K562 (cell line): ENCODE data around the gene ASB2. TPM values are rescaled to one million over a fixed set of nuclear protein-coding genes. Genes with fewer than 3 reads are reported as not detected.
A peak's percentile ranks its signal among the peaks of the same experiment; 100 is the strongest.

Experiments
- ATAC-seq: fragments of 200-7000 bp; cut with Tn5 transposase; 3 replicates; pipeline ENCODE4 v1.9.1; 2020; ENCODE audit warnings: moderate library complexity
- BruUV-seq: library from RNA; stranded (reverse); fragments of 400-500 nt; replicated peaks from 2 replicates; lab custom pipeline; 2021; lab: Mats Ljungman, UMichigan
- CTCF ChIA-PET: fragments of 300-600 bp; formaldehyde crosslinking; extraction: SDS; loops from one replicate; lab custom pipeline; 2021; ENCODE audit warnings: low intra/inter-chr PET ratio; lab: Yijun Ruan, JAX
- POLR2A ChIA-PET: fragments of 300-600, 350-650 bp; sonication (Branson Sonifier 250); formaldehyde crosslinking; extraction: SDS; loops from one replicate; lab custom pipeline; 2021; ENCODE audit warnings: antibody characterized with exemption, inconsistent platforms; lab: Yijun Ruan, JAX
- DNase-seq, 4 experiments: peaks; one replicate each; pipeline versions ENCODE4 v3.0.0 to v3.0.0-alpha.2; 2011 to 2018; ENCODE audit warnings: low spot score in 3 of 4, mixed read lengths in 3 of 4; ENCODE audit errors: extremely low read depth in 1 of 4
- FAIRE-seq: peaks from 2 replicates; lab custom pipeline; 2011; peaks lifted over from hg19 to GRCh38; lab: Jason Lieb, UNC
- H2AFZ ChIP-seq: 2 replicates; pipeline ENCODE4 v1.6.0; 2011; ENCODE audit warnings: low read depth, low read length, control low read depth, inconsistent platforms
- H3K27ac ChIP-seq: fragments of 200-600 bp; 3 replicates; pipeline ENCODE4 v1.8.0; 2011; ENCODE audit warnings: low read depth, mild to moderate bottlenecking, control low read depth, inconsistent platforms, low read length, moderate library complexity, mixed read lengths; ENCODE audit errors: extremely low read depth
- H3K27me3 ChIP-seq, 2 experiments: fragments of 300-600 bp in 1 of 2; 2 replicates in 1 of 2; 3 replicates in 1 of 2; pipeline versions ENCODE4 v1.6.0 to v1.8.0; 2011; ENCODE audit warnings: inconsistent platforms in 2 of 2, low read length in 2 of 2, mild to moderate bottlenecking in 1 of 2, mixed read lengths in 1 of 2, moderate library complexity in 1 of 2; ENCODE audit not compliant: control insufficient read depth in 2 of 2, insufficient read depth in 2 of 2
- H3K36me3 ChIP-seq: fragments of 300-600 bp; 3 replicates; pipeline ENCODE4 v1.8.0; 2011; ENCODE audit warnings: mild to moderate bottlenecking, low read length, inconsistent platforms; ENCODE audit not compliant: control insufficient read depth, insufficient read depth
- H3K4me1 ChIP-seq, 2 experiments: fragments of 200-600 bp in 1 of 2; replicated peaks in 1 of 2; 2 replicates in 1 of 2; 3 replicates in 1 of 2; pipeline versions ENCODE4 v1.5.1 to v1.8.0; 2011; ENCODE audit warnings: inconsistent platforms in 2 of 2, low read length in 2 of 2, mild to moderate bottlenecking in 1 of 2, mixed read lengths in 1 of 2, moderate library complexity in 1 of 2; ENCODE audit not compliant: control insufficient read depth in 2 of 2, insufficient read depth in 2 of 2
- H3K4me2 ChIP-seq: 2 replicates; pipeline ENCODE4 v1.6.1; 2011; ENCODE audit warnings: low read length, control low read depth, inconsistent platforms, mixed read lengths; ENCODE audit not compliant: insufficient read depth
- H3K4me3 ChIP-seq: fragments of 200-600 bp; sonication (generic), shearing (Covaris generic); 2 replicates; pipeline ENCODE4 v1.5.1; 2016; ENCODE audit warnings: control low read depth, inconsistent platforms
- H3K79me2 ChIP-seq: fragments of 200-600 bp; 3 replicates; pipeline ENCODE4 v1.8.0; 2011; ENCODE audit warnings: low read length, inconsistent platforms; ENCODE audit not compliant: control insufficient read depth, insufficient read depth
- H3K9ac ChIP-seq, 2 experiments: 2 replicates each; pipeline versions ENCODE4 v1.6.0 to v1.6.1; 2011; ENCODE audit warnings: low read depth in 2 of 2, low read length in 2 of 2, control low read depth in 1 of 2, inconsistent platforms in 1 of 2, mild to moderate bottlenecking in 1 of 2, mixed read lengths in 1 of 2; ENCODE audit not compliant: insufficient read depth in 1 of 2
- H3K9me1 ChIP-seq: one replicate; pipeline ENCODE4 v1.6.0; 2011; ENCODE audit warnings: inconsistent platforms, mild to moderate bottlenecking, low read length, moderate library complexity; ENCODE audit not compliant: control insufficient read depth, insufficient read depth
- H3K9me3 ChIP-seq: replicated peaks from 2 replicates; pipeline ENCODE4 v1.5.1; 2011; ENCODE audit warnings: low read depth, low read length, inconsistent platforms; ENCODE audit not compliant: control insufficient read depth, insufficient read depth
- H4K20me1 ChIP-seq: replicated peaks from 2 replicates; pipeline ENCODE4 v1.6.1; 2011; ENCODE audit warnings: low read length, inconsistent platforms, mixed read lengths; ENCODE audit not compliant: control insufficient read depth, insufficient read depth
- GABPA ChIP-seq: fragments of 200-800 bp; sonication (Bioruptor generic); conservative IDR thresholded peaks from 2 replicates; pipeline ENCODE4 v1.6.1; 2016; ENCODE audit warnings: low read depth, missing genetic modification characterization, missing compliant biosample characterization
- HCFC1 ChIP-seq: IDR thresholded peaks from 2 replicates; pipeline ENCODE4 v1.6.1; 2012; ENCODE audit warnings: low read depth, low read length, improper control_type of control experiment
- L3MBTL2 ChIP-seq: fragments of 450-650 bp; IDR thresholded peaks from 2 replicates; pipeline ENCODE4 v1.6.1; 2016; ENCODE audit warnings: mild to moderate bottlenecking, moderate library complexity
- RAD21 ChIP-seq, 2 experiments: fragments of 250-450 bp in 1 of 2; fragments of 450-650 bp in 1 of 2; sonication (Bioruptor Pico) in 1 of 2; formaldehyde crosslinking in 1 of 2; IDR thresholded peaks in 1 of 2; conservative IDR thresholded peaks in 1 of 2; 2 replicates each; pipeline versions ENCODE4 v1.4.0 to v1.8.0; 2020 to 2022; ENCODE audit warnings: mild to moderate bottlenecking in 2 of 2, moderate library complexity in 1 of 2
- SMC3 ChIP-seq: conservative IDR thresholded peaks from 2 replicates; pipeline ENCODE4 v1.6.1; 2011; ENCODE audit warnings: low read depth, low read length, improper control_type of control experiment; ENCODE audit not compliant: insufficient read depth
- ZBTB40 ChIP-seq, 2 experiments: fragments of 450-650 bp in 1 of 2; sonication (generic) in 1 of 2; formaldehyde crosslinking in 1 of 2; IDR thresholded peaks; 2 replicates each; pipeline versions ENCODE4 v1.7.1 to v1.9.0; 2016 to 2022; ENCODE audit warnings: inconsistent platforms in 1 of 2, mild to moderate bottlenecking in 1 of 2, missing genetic modification reagents in 1 of 2
- ZNF639 ChIP-seq, 2 experiments: fragments of 200-800 bp in 1 of 2; sonication (Bioruptor generic) in 1 of 2; sonication (generic) in 1 of 2; formaldehyde crosslinking in 1 of 2; IDR thresholded peaks in 1 of 2; conservative IDR thresholded peaks in 1 of 2; 2 replicates each; pipeline versions ENCODE4 v1.5.0 to v1.6.1; 2016 to 2020; ENCODE audit warnings: missing compliant biosample characterization in 1 of 2, missing genetic modification characterization in 1 of 2, missing genetic modification reagents in 1 of 2
- WGBS: fragments of 100-300 bp; shearing (Covaris generic); methylation state at CpG from one replicate; pipeline ENCODE4 v1.1.6; 2016; ENCODE audit warnings: low coverage, mixed read lengths; ENCODE audit not compliant: insufficient coverage; ENCODE audit errors: missing lambda C conversion rate; 5-methylcytosine and 5-hydroxymethylcytosine counted together
- in situ Hi-C: fragments of 300-500 bp; cut with MboI; formaldehyde crosslinking; loops from 4 replicates; pipeline ENCODE4 v1.15.0; 2018; ENCODE audit warnings: inconsistent platforms, mixed read lengths
- intact Hi-C: fragments of 100-400 bp; cut with micrococcal nuclease; formaldehyde crosslinking; loops from 2 replicates; pipeline ENCODE4 v1.14.2; 2022
- polyA plus RNA-seq, 8 experiments: library from polyadenylated mRNA; depleted of rRNA in 4 of 8; stranded (reverse) in 5 of 8; unstranded in 3 of 8; fragments of >200 nt; fragmentation: Nextera tagmentation in 2 of 8; fragmentation: Illumina TruSeq in 1 of 8; extraction: Ambion mirVana in 2 of 8; extraction: Trizol in 1 of 8; gene quantifications; 2 replicates each; pipeline versions ENCODE4 v1.2.1 to v1.2.3, GENCODE V29; 2011 to 2014; ENCODE audit warnings: inconsistent platforms in 1 of 8, missing spikeins in 1 of 8
- total RNA-seq, 7 experiments: library from RNA; depleted of rRNA in 6 of 7; stranded (reverse); fragments of >200 nt in 6 of 7; fragmentation: Illumina TruSeq in 2 of 7; extraction: Trizol in 2 of 7; gene quantifications; 2 replicates each; pipeline versions ENCODE4 v1.2.1 to v1.2.3, GENCODE V29; 2011 to 2021; ENCODE audit warnings: low replicate concordance in 1 of 7

Gene ASB2
- total and polyA plus RNA-seq, 9 of the 15 experiments (the other 6 are each of a cell fraction or from before 2014, with no cell fraction given): not detected

GRCh38 chr14:93906341-93907329 is 69.7 kb downstream of the ASB2 start:
- Histone ChIP-seq H3K9ac (no peak overlapping the region), H3K36me3 (no peaks in the 10 kb centered on the region), H3K27me3 (no peaks in the 10 kb centered on the region; a peak in 1 of 5 replicates), H3K4me1 (no peaks in the 10 kb centered on the region), H3K27ac (no peak overlapping the region), H3K9me1 (no peaks in the 10 kb centered on the region), H4K20me1 (no peaks in the 10 kb centered on the region), H3K79me2 (no peaks in the 10 kb centered on the region), H3K4me3 (no peak overlapping the region), H3K4me2 (no peak overlapping the region), H2AFZ (peak overlapping the region; percentile 59; the same call in 1 of the 2 replicates), H3K9me3 (no peaks in the 10 kb centered on the region)
- 13% methylated on average over 8 of the region's 15 CpGs for WGBS
- ChIA-PET POLR2A (interaction anchor here (0.7 kb wide), 1 partner anchor 11 kb away, joined by 3 read pairs; no protein-coding TSS in a partner anchor), CTCF (no interaction called here)
- BruUV-seq: no TSS peak
- in situ Hi-C loops: no loop called here
- DNase-seq: peak; percentile 60 to 68 (median 68)
- FAIRE-seq: peak; percentile 63
- intact Hi-C loops: loop anchor here (5.0 kb wide), 1 partner anchor 249 kb away; no protein-coding TSS in a partner anchor
- ATAC-seq: peak; percentile 94
- TF ChIP-seq ZNF639 (CRISPR knock-in tag; conservative IDR thresholded peaks at IDR 0.05 in 1 of 2, IDR thresholded peaks at IDR 0.05 in 1 of 2): no peak
- peak; percentile 33; the same call in 1 of the 2 replicates for TF ChIP-seq SMC3
- TF ChIP-seq RAD21 (CRISPR knock-in tag; conservative IDR thresholded peaks at IDR 0.05 in 1 of 2, IDR thresholded peaks at IDR 0.05 in 1 of 2): peak; percentile 22 to 59; a peak in 2 of 4 replicates
- TF ChIP-seq HCFC1: no peak; the same call in 1 of the 2 replicates
- peak; percentile 38 for TF ChIP-seq L3MBTL2
- 0 out of 2 replicates have a peak, but pooled peaks have one; percentile 39 for TF ChIP-seq ZBTB40 (IDR thresholded peaks at IDR 0.05)
- no peak for TF ChIP-seq ZBTB40 (CRISPR knock-in tag; IDR thresholded peaks at IDR 0.05)
- peak; percentile 61 for TF ChIP-seq GABPA (tag)
